A549 (cell line): ENCODE data around the gene COL15A1. TPM values are rescaled to one million over a fixed set of nuclear protein-coding genes. Genes with fewer than 3 reads are reported as not detected.

Source experiments
- ATAC-seq, 2 experiments: fragments of 200-7000 bp in 1 of 2; fragments of >200 bp in 1 of 2; cut with Nextera tagmentation in 1 of 2; cut with Tn5 transposase in 1 of 2; 3 replicates each; pipeline versions ENCODE4 v1.8.0 to v1.9.1; 2018 to 2020; ENCODE audit warnings: mild to moderate bottlenecking in 1 of 2, moderate library complexity in 1 of 2
- CTCF ChIA-PET: fragments of 300-600 bp; sonication (Branson Sonifier 250); formaldehyde crosslinking; extraction: SDS; loops from one replicate; lab custom pipeline; 2021; ENCODE audit warnings: antibody characterized with exemption, inconsistent platforms; lab: Yijun Ruan, JAX
- POLR2A ChIA-PET: fragments of 350-600 bp; formaldehyde crosslinking; extraction: SDS; loops from one replicate; lab custom pipeline; 2021; ENCODE audit warnings: antibody characterized with exemption, inconsistent platforms; lab: Yijun Ruan, JAX
- DNase-seq, 2 experiments: peaks; one replicate each; pipeline versions ENCODE4 v3.0.0 to v3.0.0-alpha.2; 2011 to 2016; ENCODE audit warnings: low read depth in 1 of 2, low spot score in 1 of 2
- FAIRE-seq: peaks from 2 replicates; lab custom pipeline; 2011; peaks lifted over from hg19 to GRCh38; lab: Jason Lieb, UNC
- H3K27ac ChIP-seq, 2 experiments: fragments of >200 bp; sonication (Bioruptor Twin); formaldehyde crosslinking; 3 replicates each; pipeline ENCODE4 v1.5.1; 2016 to 2017
- H3K4me1 ChIP-seq: fragments of >200 bp; sonication (Bioruptor Twin); formaldehyde crosslinking; 3 replicates; pipeline ENCODE4 v1.6.1; 2016
- H3K4me2 ChIP-seq: fragments of >200 bp; sonication (Bioruptor Twin); formaldehyde crosslinking; 3 replicates; pipeline ENCODE4 v1.6.1; 2016
- H3K4me3 ChIP-seq: fragments of >200 bp; sonication (Bioruptor Twin); formaldehyde crosslinking; 3 replicates; pipeline ENCODE4 v1.5.1; 2016
- H3K9me3 ChIP-seq: fragments of >200 bp; sonication (Bioruptor Twin); formaldehyde crosslinking; 3 replicates; pipeline ENCODE4 v1.6.1; 2016
- BHLHE40 ChIP-seq: IDR thresholded peaks from 2 replicates; pipeline ENCODE4 v1.6.1; 2012; ENCODE audit warnings: low read depth, low read length, inconsistent platforms
- CBX2 ChIP-seq: fragments of 200-600 bp; sonication (generic); IDR thresholded peaks from 2 replicates; pipeline ENCODE4 v1.6.1; 2016; ENCODE audit warnings: low read depth, mild to moderate bottlenecking, borderline replicate concordance
- CBX8 ChIP-seq: fragments of 200-600 bp; sonication (generic); IDR thresholded peaks from 2 replicates; pipeline ENCODE4 v1.6.1; 2016
- CHD4 ChIP-seq: fragments of 200-600 bp; sonication (generic); IDR thresholded peaks from 2 replicates; pipeline ENCODE4 v1.6.1; 2016; ENCODE audit warnings: antibody characterized with exemption, mild to moderate bottlenecking, borderline replicate concordance
- EHMT2 ChIP-seq: fragments of 200-600 bp; sonication (generic); IDR thresholded peaks from 2 replicates; pipeline ENCODE4 v1.6.1; 2016; ENCODE audit warnings: antibody characterized with exemption, low read depth, mild to moderate bottlenecking, moderate library complexity
- EP300 ChIP-seq, 2 experiments: fragments of >200 bp; sonication (Bioruptor Twin); formaldehyde crosslinking; IDR thresholded peaks; 2 replicates in 1 of 2; 3 replicates in 1 of 2; pipeline ENCODE4 v1.6.1; 2016 to 2017
- FOXS1 ChIP-seq: fragments of 250-450 bp; sonication (Bioruptor Pico); IDR thresholded peaks from 2 replicates; pipeline ENCODE4 v1.5.0; 2020; ENCODE audit warnings: mild to moderate bottlenecking, moderate library complexity
- GATA3 ChIP-seq: IDR thresholded peaks from 2 replicates; pipeline ENCODE4 v1.6.1; 2012; ENCODE audit warnings: borderline replicate concordance
- HDAC2 ChIP-seq: fragments of 200-600 bp; sonication (generic); IDR thresholded peaks from 2 replicates; pipeline ENCODE4 v1.6.1; 2016
- HOXA7 ChIP-seq: fragments of 250-450 bp; sonication (Bioruptor Pico); IDR thresholded peaks from 2 replicates; pipeline ENCODE4 v1.5.0; 2020; ENCODE audit warnings: mild to moderate bottlenecking, moderate library complexity
- JUN ChIP-seq, 2 experiments: fragments of >200 bp; sonication (Bioruptor Twin); formaldehyde crosslinking; IDR thresholded peaks; 2 replicates in 1 of 2; 3 replicates in 1 of 2; pipeline ENCODE4 v1.6.1; 2016 to 2017
- NFE2L2 ChIP-seq: fragments of 150-350 bp; conservative IDR thresholded peaks from 2 replicates; pipeline ENCODE4 v1.6.1; 2014; ENCODE audit warnings: low read length
- NPAS2 ChIP-seq: fragments of 250-450 bp; sonication (Bioruptor Pico); IDR thresholded peaks from 2 replicates; pipeline ENCODE4 v1.8.0; 2022; ENCODE audit warnings: mild to moderate bottlenecking, moderate library complexity, borderline replicate concordance
- NR3C1 ChIP-seq: fragments of >200 bp; sonication (Bioruptor Twin); formaldehyde crosslinking; IDR thresholded peaks from 3 replicates; pipeline ENCODE4 v1.6.1; 2017
- POLR2AphosphoS2 ChIP-seq: conservative IDR thresholded peaks from 2 replicates; pipeline ENCODE4 v1.6.1; 2012; ENCODE audit warnings: low read length, improper control_type of control experiment, inconsistent platforms
- RAD21 ChIP-seq, 2 experiments: fragments of >200 bp in 1 of 2; sonication (Bioruptor Twin) in 1 of 2; formaldehyde crosslinking in 1 of 2; IDR thresholded peaks in 1 of 2; conservative IDR thresholded peaks in 1 of 2; 2 replicates in 1 of 2; 3 replicates in 1 of 2; pipeline ENCODE4 v1.6.1; 2012 to 2018; ENCODE audit warnings: inconsistent platforms in 1 of 2
- RARB ChIP-seq: fragments of 250-450 bp; sonication (Bioruptor Pico); IDR thresholded peaks from 2 replicates; pipeline ENCODE4 v1.8.0; 2021; ENCODE audit warnings: mild to moderate bottlenecking, moderate library complexity
- SMC3 ChIP-seq: fragments of >200 bp; sonication (Bioruptor Twin); formaldehyde crosslinking; IDR thresholded peaks from 3 replicates; pipeline ENCODE4 v1.6.1; 2018; ENCODE audit warnings: inconsistent platforms
- TFCP2L1 ChIP-seq: fragments of 250-450 bp; sonication (Bioruptor Pico); IDR thresholded peaks from 2 replicates; pipeline ENCODE4 v1.5.0; 2021; ENCODE audit warnings: mild to moderate bottlenecking
- ZFP36 ChIP-seq: fragments of 450-650 bp; IDR thresholded peaks from 2 replicates; pipeline ENCODE4 v1.6.1; 2014; ENCODE audit warnings: borderline replicate concordance; ENCODE audit not compliant: partially characterized antibody
- ZNF302 ChIP-seq: fragments of 250-450 bp; sonication (Bioruptor Pico); IDR thresholded peaks from 2 replicates; pipeline ENCODE4 v1.9.0; 2021; ENCODE audit warnings: inconsistent platforms, mild to moderate bottlenecking, moderate library complexity
- ZSCAN20 ChIP-seq: fragments of 250-450 bp; sonication (Bioruptor Pico); IDR thresholded peaks from 2 replicates; pipeline ENCODE4 v1.8.0; 2022; ENCODE audit warnings: mild to moderate bottlenecking, moderate library complexity
- WGBS: methylation state at CpG from one replicate; pipeline ENCODE4 v1.1.6; 2017; ENCODE audit errors: missing lambda C conversion rate; 5-methylcytosine and 5-hydroxymethylcytosine counted together
- polyA plus RNA-seq, 4 experiments: library from polyadenylated mRNA; depleted of rRNA in 3 of 4; stranded (reverse); fragments of >200 nt; fragmentation: RNase III in 1 of 4; extraction: RNeasy Plus Mini Kit Qiagen cat#74134 plus additional on column Dnase treatment in 1 of 4; gene quantifications; 2 replicates in 3 of 4; 3 replicates in 1 of 4; pipeline ENCODE4 v1.2.3, GENCODE V29; 2011 to 2017
- TF ChIP-seq, protein P1 (sequence below): IDR thresholded peaks from 2 replicates; pipeline ENCODE4 v1.6.1; 2012; ENCODE audit warnings: low read depth, borderline replicate concordance
- TF ChIP-seq, protein P2 (sequence below): fragments of 150-350 bp; IDR thresholded peaks from 2 replicates; pipeline ENCODE4 v1.6.1; 2014; ENCODE audit warnings: low read depth, mild to moderate bottlenecking, low read length
- TF ChIP-seq, protein P3 (sequence below): fragments of >200 bp; sonication (Bioruptor Twin); formaldehyde crosslinking; IDR thresholded peaks from 2 replicates; pipeline ENCODE4 v1.6.1; 2016
- TF ChIP-seq, protein P4 (sequence below): fragments of >200 bp; sonication (Bioruptor Twin); formaldehyde crosslinking; IDR thresholded peaks from 3 replicates; pipeline ENCODE4 v1.5.1; 2016

COL15A1 gene
- polyA plus RNA-seq, 2 of the 4 experiments (the other 2 are of a cell fraction): 0.09 to 0.12 TPM

GRCh38 chr9:99062549-99062948 lies 118.8 kb downstream of the COL15A1 start:
- H3K4me3 ChIP-seq: no peak overlapping the region
- ChIA-PET POLR2A (no interaction called here), CTCF (interaction anchor here (1.3 to 1.4 kb wide), 2 partner anchors 8 to 10 kb away, joined by 4 to 7 read pairs; no protein-coding TSS in a partner anchor)
- TF ChIP-seq ZSCAN20 (no peak), RARB (CRISPR knock-in tag) (no peak), FOXS1 (CRISPR knock-in tag) (no peak), POLR2AphosphoS2 (no peak), CBX2 (no peak), NR3C1 (no peak), ZNF302 (CRISPR knock-in tag) (no peak), EHMT2 (no peak), BHLHE40 (no peak), SMC3 (no peak), GATA3 (no peak), HOXA7 (no peak)
- TF ChIP-seq, protein P1, sequence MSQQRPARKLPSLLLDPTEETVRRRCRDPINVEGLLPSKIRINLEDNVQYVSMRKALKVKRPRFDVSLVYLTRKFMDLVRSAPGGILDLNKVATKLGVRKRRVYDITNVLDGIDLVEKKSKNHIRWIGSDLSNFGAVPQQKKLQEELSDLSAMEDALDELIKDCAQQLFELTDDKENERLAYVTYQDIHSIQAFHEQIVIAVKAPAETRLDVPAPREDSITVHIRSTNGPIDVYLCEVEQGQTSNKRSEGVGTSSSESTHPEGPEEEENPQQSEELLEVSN: no peak
- no peak overlapping the region for H3K27ac ChIP-seq
- 4% methylated on average over 1 of the region's 1 CpG for WGBS
- H3K9me3 ChIP-seq: no peaks in the 10 kb centered on the region
- DNase-seq (no peak), FAIRE-seq (no peak), ATAC-seq (no peak)
- no peaks in the 10 kb centered on the region for H3K4me1 ChIP-seq
- no peak overlapping the region for H3K4me2 ChIP-seq

DNA sequence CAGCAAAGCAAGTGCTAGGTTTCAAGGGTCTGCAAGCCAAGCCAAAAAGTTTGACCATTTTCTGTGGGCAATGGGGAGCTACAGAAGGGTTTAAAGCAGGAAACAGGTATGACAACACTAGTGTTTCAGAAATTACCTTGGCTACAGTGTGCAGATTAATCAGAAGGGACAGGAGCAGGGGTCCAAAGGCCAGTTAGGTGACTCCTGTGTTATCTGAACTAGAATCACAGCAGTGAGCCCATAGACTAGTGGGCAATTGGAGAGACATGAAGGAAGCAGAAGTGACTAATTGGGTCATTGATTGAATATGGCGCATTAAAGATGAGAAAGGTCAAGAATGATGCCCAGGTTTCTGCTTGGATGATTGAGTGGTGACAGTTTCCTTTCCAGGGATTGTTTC lies 119.8 kb downstream of the COL15A1 start:
- H3K4me2 ChIP-seq: no peak overlapping the region
- WGBS: 81% methylated on average over 1 of the region's 1 CpG
- DNase-seq (no peak), ATAC-seq (no peak), FAIRE-seq (no peak)
- POLR2A ChIA-PET: no interaction called here
- H3K4me3 ChIP-seq: no peak overlapping the region
- H3K4me1 ChIP-seq: no peaks in the 10 kb centered on the region
- H3K9me3 ChIP-seq: no peaks in the 10 kb centered on the region
- TF ChIP-seq EP300 (IDR thresholded peaks at IDR 0.05) (no peak), EHMT2 (no peak), JUN (IDR thresholded peaks at IDR 0.05) (no peak), CHD4 (no peak), RAD21 (conservative IDR thresholded peaks at IDR 0.05 in 1 of 2, IDR thresholded peaks at IDR 0.05 in 1 of 2) (no peak), NPAS2 (CRISPR knock-in tag) (no peak), ZSCAN20 (no peak), NFE2L2 (no peak), ZFP36 (no peak), TFCP2L1 (CRISPR knock-in tag) (no peak), HDAC2 (no peak), CBX2 (no peak), CBX8 (no peak), HOXA7 (no peak)
- TF ChIP-seq, protein P2, sequence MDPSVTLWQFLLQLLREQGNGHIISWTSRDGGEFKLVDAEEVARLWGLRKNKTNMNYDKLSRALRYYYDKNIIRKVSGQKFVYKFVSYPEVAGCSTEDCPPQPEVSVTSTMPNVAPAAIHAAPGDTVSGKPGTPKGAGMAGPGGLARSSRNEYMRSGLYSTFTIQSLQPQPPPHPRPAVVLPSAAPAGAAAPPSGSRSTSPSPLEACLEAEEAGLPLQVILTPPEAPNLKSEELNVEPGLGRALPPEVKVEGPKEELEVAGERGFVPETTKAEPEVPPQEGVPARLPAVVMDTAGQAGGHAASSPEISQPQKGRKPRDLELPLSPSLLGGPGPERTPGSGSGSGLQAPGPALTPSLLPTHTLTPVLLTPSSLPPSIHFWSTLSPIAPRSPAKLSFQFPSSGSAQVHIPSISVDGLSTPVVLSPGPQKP: no peak
- TF ChIP-seq, protein P3, sequence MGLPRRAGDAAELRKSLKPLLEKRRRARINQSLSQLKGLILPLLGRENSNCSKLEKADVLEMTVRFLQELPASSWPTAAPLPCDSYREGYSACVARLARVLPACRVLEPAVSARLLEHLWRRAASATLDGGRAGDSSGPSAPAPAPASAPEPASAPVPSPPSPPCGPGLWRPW: no peak
- TF ChIP-seq, protein P4, sequence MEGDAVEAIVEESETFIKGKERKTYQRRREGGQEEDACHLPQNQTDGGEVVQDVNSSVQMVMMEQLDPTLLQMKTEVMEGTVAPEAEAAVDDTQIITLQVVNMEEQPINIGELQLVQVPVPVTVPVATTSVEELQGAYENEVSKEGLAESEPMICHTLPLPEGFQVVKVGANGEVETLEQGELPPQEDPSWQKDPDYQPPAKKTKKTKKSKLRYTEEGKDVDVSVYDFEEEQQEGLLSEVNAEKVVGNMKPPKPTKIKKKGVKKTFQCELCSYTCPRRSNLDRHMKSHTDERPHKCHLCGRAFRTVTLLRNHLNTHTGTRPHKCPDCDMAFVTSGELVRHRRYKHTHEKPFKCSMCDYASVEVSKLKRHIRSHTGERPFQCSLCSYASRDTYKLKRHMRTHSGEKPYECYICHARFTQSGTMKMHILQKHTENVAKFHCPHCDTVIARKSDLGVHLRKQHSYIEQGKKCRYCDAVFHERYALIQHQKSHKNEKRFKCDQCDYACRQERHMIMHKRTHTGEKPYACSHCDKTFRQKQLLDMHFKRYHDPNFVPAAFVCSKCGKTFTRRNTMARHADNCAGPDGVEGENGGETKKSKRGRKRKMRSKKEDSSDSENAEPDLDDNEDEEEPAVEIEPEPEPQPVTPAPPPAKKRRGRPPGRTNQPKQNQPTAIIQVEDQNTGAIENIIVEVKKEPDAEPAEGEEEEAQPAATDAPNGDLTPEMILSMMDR: no peak
- H3K27ac ChIP-seq: no peak overlapping the region
- CTCF ChIA-PET: interaction anchor here (0.7 to 1.4 kb wide), 2 partner anchors 9 to 112 kb away, joined by 3 to 4 read pairs; no protein-coding TSS in a partner anchor
